K562 (cell line): ENCODE measurements around the gene SNX27. TPM values are rescaled to one million over a fixed set of nuclear protein-coding genes. Genes with fewer than 3 reads are reported as not detected.

Source experiments
- ATAC-seq: fragments of 200-7000 bp; cut with Tn5 transposase; 3 replicates; pipeline ENCODE4 v1.9.1; 2020; ENCODE audit warnings: moderate library complexity
- BruUV-seq: library from RNA; stranded (reverse); fragments of 400-500 nt; replicated peaks from 2 replicates; lab custom pipeline; 2021; lab: Mats Ljungman, UMichigan
- CTCF ChIA-PET: fragments of 300-600 bp; formaldehyde crosslinking; extraction: SDS; loops from one replicate; lab custom pipeline; 2021; ENCODE audit warnings: low intra/inter-chr PET ratio; lab: Yijun Ruan, JAX
- POLR2A ChIA-PET: fragments of 300-600, 350-650 bp; sonication (Branson Sonifier 250); formaldehyde crosslinking; extraction: SDS; loops from one replicate; lab custom pipeline; 2021; ENCODE audit warnings: antibody characterized with exemption, inconsistent platforms; lab: Yijun Ruan, JAX
- DNase-seq, 4 experiments: peaks; one replicate each; pipeline versions ENCODE4 v3.0.0 to v3.0.0-alpha.2; 2011 to 2018; ENCODE audit warnings: low spot score in 3 of 4, mixed read lengths in 3 of 4; ENCODE audit errors: extremely low read depth in 1 of 4
- FAIRE-seq: peaks from 2 replicates; lab custom pipeline; 2011; peaks lifted over from hg19 to GRCh38; lab: Jason Lieb, UNC
- H2AFZ ChIP-seq: 2 replicates; pipeline ENCODE4 v1.6.0; 2011; ENCODE audit warnings: low read depth, low read length, control low read depth, inconsistent platforms
- H3K27ac ChIP-seq: fragments of 200-600 bp; 3 replicates; pipeline ENCODE4 v1.8.0; 2011; ENCODE audit warnings: low read depth, mild to moderate bottlenecking, control low read depth, inconsistent platforms, low read length, moderate library complexity, mixed read lengths; ENCODE audit errors: extremely low read depth
- H3K27me3 ChIP-seq, 2 experiments: fragments of 300-600 bp in 1 of 2; 2 replicates in 1 of 2; 3 replicates in 1 of 2; pipeline versions ENCODE4 v1.6.0 to v1.8.0; 2011; ENCODE audit warnings: inconsistent platforms in 2 of 2, low read length in 2 of 2, mild to moderate bottlenecking in 1 of 2, mixed read lengths in 1 of 2, moderate library complexity in 1 of 2; ENCODE audit not compliant: control insufficient read depth in 2 of 2, insufficient read depth in 2 of 2
- H3K36me3 ChIP-seq: fragments of 300-600 bp; 3 replicates; pipeline ENCODE4 v1.8.0; 2011; ENCODE audit warnings: mild to moderate bottlenecking, low read length, inconsistent platforms; ENCODE audit not compliant: control insufficient read depth, insufficient read depth
- H3K4me1 ChIP-seq, 2 experiments: fragments of 200-600 bp in 1 of 2; replicated peaks in 1 of 2; 2 replicates in 1 of 2; 3 replicates in 1 of 2; pipeline versions ENCODE4 v1.5.1 to v1.8.0; 2011; ENCODE audit warnings: inconsistent platforms in 2 of 2, low read length in 2 of 2, mild to moderate bottlenecking in 1 of 2, mixed read lengths in 1 of 2, moderate library complexity in 1 of 2; ENCODE audit not compliant: control insufficient read depth in 2 of 2, insufficient read depth in 2 of 2
- H3K4me2 ChIP-seq: 2 replicates; pipeline ENCODE4 v1.6.1; 2011; ENCODE audit warnings: low read length, control low read depth, inconsistent platforms, mixed read lengths; ENCODE audit not compliant: insufficient read depth
- H3K4me3 ChIP-seq: fragments of 200-600 bp; sonication (generic), shearing (Covaris generic); 2 replicates; pipeline ENCODE4 v1.5.1; 2016; ENCODE audit warnings: control low read depth, inconsistent platforms
- H3K79me2 ChIP-seq: fragments of 200-600 bp; 3 replicates; pipeline ENCODE4 v1.8.0; 2011; ENCODE audit warnings: low read length, inconsistent platforms; ENCODE audit not compliant: control insufficient read depth, insufficient read depth
- H3K9ac ChIP-seq, 2 experiments: 2 replicates each; pipeline versions ENCODE4 v1.6.0 to v1.6.1; 2011; ENCODE audit warnings: low read depth in 2 of 2, low read length in 2 of 2, control low read depth in 1 of 2, inconsistent platforms in 1 of 2, mild to moderate bottlenecking in 1 of 2, mixed read lengths in 1 of 2; ENCODE audit not compliant: insufficient read depth in 1 of 2
- H3K9me1 ChIP-seq: one replicate; pipeline ENCODE4 v1.6.0; 2011; ENCODE audit warnings: inconsistent platforms, mild to moderate bottlenecking, low read length, moderate library complexity; ENCODE audit not compliant: control insufficient read depth, insufficient read depth
- H3K9me3 ChIP-seq: replicated peaks from 2 replicates; pipeline ENCODE4 v1.5.1; 2011; ENCODE audit warnings: low read depth, low read length, inconsistent platforms; ENCODE audit not compliant: control insufficient read depth, insufficient read depth
- H4K20me1 ChIP-seq: replicated peaks from 2 replicates; pipeline ENCODE4 v1.6.1; 2011; ENCODE audit warnings: low read length, inconsistent platforms, mixed read lengths; ENCODE audit not compliant: control insufficient read depth, insufficient read depth
- FOXK2 ChIP-seq, 2 experiments: fragments of 450-650 bp; IDR thresholded peaks in 1 of 2; conservative IDR thresholded peaks in 1 of 2; 2 replicates each; pipeline ENCODE4 v1.6.1; 2016; ENCODE audit warnings: low read depth in 2 of 2, mild to moderate bottlenecking in 1 of 2
- HDAC3 ChIP-seq: fragments of 450-650 bp; IDR thresholded peaks from 2 replicates; pipeline ENCODE4 v1.6.1; 2018; ENCODE audit warnings: borderline replicate concordance, mild to moderate bottlenecking, moderate library complexity; ENCODE audit not compliant: partially characterized antibody
- L3MBTL2 ChIP-seq: fragments of 450-650 bp; IDR thresholded peaks from 2 replicates; pipeline ENCODE4 v1.6.1; 2016; ENCODE audit warnings: mild to moderate bottlenecking, moderate library complexity
- MEIS2 ChIP-seq: fragments of 450-650 bp; IDR thresholded peaks from 2 replicates; pipeline ENCODE4 v1.6.1; 2014; ENCODE audit warnings: mild to moderate bottlenecking; ENCODE audit not compliant: partially characterized antibody
- PTTG1 ChIP-seq: fragments of 450-650 bp; IDR thresholded peaks from 2 replicates; pipeline ENCODE4 v1.6.1; 2016; ENCODE audit warnings: low read depth, mild to moderate bottlenecking, missing genetic modification characterization, missing compliant biosample characterization
- PYGO2 ChIP-seq: fragments of 450-650 bp; IDR thresholded peaks from 2 replicates; pipeline ENCODE4 v1.6.1; 2016; ENCODE audit warnings: mild to moderate bottlenecking, missing genetic modification characterization, moderate library complexity, missing compliant biosample characterization
- RBM17 ChIP-seq: fragments of 200-400 bp; formaldehyde crosslinking; IDR thresholded peaks from 2 replicates; pipeline ENCODE4 v1.6.1; 2017; ENCODE audit warnings: low read depth, mild to moderate bottlenecking, low read length, borderline replicate concordance
- USF1 ChIP-seq: sonication (generic); formaldehyde crosslinking; IDR thresholded peaks from 2 replicates; pipeline ENCODE4 v1.9.0; 2022; ENCODE audit warnings: mild to moderate bottlenecking, missing genetic modification reagents
- ZNF175 ChIP-seq: fragments of 200-800 bp; sonication (Bioruptor generic); IDR thresholded peaks from 2 replicates; pipeline ENCODE4 v1.6.1; 2016; ENCODE audit warnings: low read depth, mild to moderate bottlenecking, missing genetic modification characterization, missing compliant biosample characterization
- ZNF449 ChIP-seq: fragments of 250-450 bp; sonication (Bioruptor Pico); IDR thresholded peaks from 2 replicates; pipeline ENCODE4 v1.8.0; 2022; ENCODE audit warnings: moderate library complexity, mild to moderate bottlenecking, inconsistent platforms
- ZNF583 ChIP-seq: fragments of 250-450 bp; sonication (Bioruptor Pico); IDR thresholded peaks from 2 replicates; pipeline ENCODE4 v1.4.0; 2020
- ZNF778 ChIP-seq: fragments of 450-650 bp; formaldehyde crosslinking; IDR thresholded peaks from 2 replicates; pipeline ENCODE4 v1.4.0; 2020; ENCODE audit warnings: mild to moderate bottlenecking, moderate library complexity
- WGBS: fragments of 100-300 bp; shearing (Covaris generic); methylation state at CpG from one replicate; pipeline ENCODE4 v1.1.6; 2016; ENCODE audit warnings: low coverage, mixed read lengths; ENCODE audit not compliant: insufficient coverage; ENCODE audit errors: missing lambda C conversion rate; 5-methylcytosine and 5-hydroxymethylcytosine counted together
- in situ Hi-C: fragments of 300-500 bp; cut with MboI; formaldehyde crosslinking; loops from 4 replicates; pipeline ENCODE4 v1.15.0; 2018; ENCODE audit warnings: inconsistent platforms, mixed read lengths
- intact Hi-C: fragments of 100-400 bp; cut with micrococcal nuclease; formaldehyde crosslinking; loops from 2 replicates; pipeline ENCODE4 v1.14.2; 2022
- polyA plus RNA-seq, 8 experiments: library from polyadenylated mRNA; depleted of rRNA in 4 of 8; stranded (reverse) in 5 of 8; unstranded in 3 of 8; fragments of >200 nt; fragmentation: Nextera tagmentation in 2 of 8; fragmentation: Illumina TruSeq in 1 of 8; extraction: Ambion mirVana in 2 of 8; extraction: Trizol in 1 of 8; gene quantifications; 2 replicates each; pipeline versions ENCODE4 v1.2.1 to v1.2.3, GENCODE V29; 2011 to 2014; ENCODE audit warnings: inconsistent platforms in 1 of 8, missing spikeins in 1 of 8
- total RNA-seq, 7 experiments: library from RNA; depleted of rRNA in 6 of 7; stranded (reverse); fragments of >200 nt in 6 of 7; fragmentation: Illumina TruSeq in 2 of 7; extraction: Trizol in 2 of 7; gene quantifications; 2 replicates each; pipeline versions ENCODE4 v1.2.1 to v1.2.3, GENCODE V29; 2011 to 2021; ENCODE audit warnings: low replicate concordance in 1 of 7
- TF ChIP-seq, protein P1 (sequence below): sonication (generic); formaldehyde crosslinking; IDR thresholded peaks from 2 replicates; pipeline ENCODE4 v1.9.0; 2022; ENCODE audit warnings: mild to moderate bottlenecking, missing genetic modification reagents
- TF ChIP-seq, protein P2 (sequence below): fragments of 450-650 bp; conservative IDR thresholded peaks from 2 replicates; pipeline ENCODE4 v1.6.1; 2016; ENCODE audit warnings: missing genetic modification characterization, low read depth, mild to moderate bottlenecking, missing compliant biosample characterization, moderate library complexity
- TF ChIP-seq, protein P3 (sequence below): fragments of 450-650 bp; conservative IDR thresholded peaks from 2 replicates; pipeline ENCODE4 v1.6.1; 2016; ENCODE audit warnings: missing genetic modification characterization, low read depth, mild to moderate bottlenecking, control low read depth, missing compliant biosample characterization

The SNX27 gene
- total and polyA plus RNA-seq, 9 of the 15 experiments (the other 6 are each of a cell fraction or from before 2014, with no cell fraction given): 4.5 to 18.7 (median 10.1) TPM

DNA sequence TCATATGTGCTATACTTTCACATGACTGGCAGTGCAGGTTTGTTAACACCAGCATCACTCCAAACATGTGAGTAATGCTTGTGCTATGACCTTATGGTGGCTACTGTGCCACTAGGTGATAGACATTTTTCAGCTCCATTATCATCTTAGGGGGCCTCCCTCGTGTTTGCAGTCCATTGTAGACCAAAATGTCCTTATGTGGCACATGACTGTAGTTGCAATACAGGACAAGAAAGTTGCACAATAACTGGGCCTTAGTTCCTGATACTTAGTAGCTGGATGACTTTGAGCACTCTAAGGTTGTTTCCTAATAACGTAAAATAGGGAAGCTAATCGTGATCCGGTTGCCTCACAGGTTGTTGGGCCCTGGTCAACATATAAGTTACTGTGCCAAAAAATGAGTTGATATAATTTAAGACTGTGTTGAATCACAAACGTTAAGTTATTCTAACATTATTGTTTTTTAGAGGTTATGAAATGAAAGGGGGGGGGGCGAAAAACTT lies 511 bp upstream of the SNX27 start:
- Histone ChIP-seq H4K20me1 (peaks cover 7% of the 10 kb centered on the region; the same call in 1 of the 2 replicates), H3K9me1 (no peaks in the 10 kb centered on the region), H3K79me2 (peaks cover 22% of the 10 kb centered on the region), H3K9me3 (no peaks in the 10 kb centered on the region), H3K36me3 (peaks cover 5% of the 10 kb centered on the region; the same call in 1 of the 3 replicates), H3K4me3 (no peak overlapping the region), H2AFZ (peak overlapping the region; percentile 88), H3K27ac (peak overlapping the region; percentile 50), H3K9ac (peak overlapping the region in 1 of 2 experiments; percentile 82; a peak in 2 of 4 replicates), H3K4me1 (peaks cover 16 to 25% of the 10 kb centered on the region in 2 experiments; a peak in 4 of 5 replicates), H3K4me2 (peak overlapping the region; percentile 91), H3K27me3 (peaks cover 0 to 3% of the 10 kb centered on the region in 2 experiments; a peak in 1 of 5 replicates)
- no peak for FAIRE-seq
- WGBS: 9% methylated on average over 6 of the region's 6 CpGs
- no TSS peak for BruUV-seq
- CTCF ChIA-PET: no interaction called here
- ATAC-seq: no peak
- DNase-seq: peak in 2 of 4 experiments; percentile 19 to 26
- intact Hi-C loops: no loop called here
- POLR2A ChIA-PET: interaction anchor here (1.0 kb wide), 1 partner anchor 74 kb away, joined by 5 read pairs; no protein-coding TSS in a partner anchor
- in situ Hi-C loops: no loop called here
- TF ChIP-seq USF1: peak; percentile 32; the same call in 1 of the 2 replicates
- TF ChIP-seq PYGO2: 0 out of 2 replicates have a peak, but pooled peaks have one; percentile 18
- peak; percentile 51 for TF ChIP-seq HDAC3
- TF ChIP-seq MEIS2: no peak
- 0 out of 4 replicates have a peak, but pooled peaks of 1 of the 2 experiments have one; percentile 10 for TF ChIP-seq FOXK2 (conservative IDR thresholded peaks at IDR 0.05 in 1 of 2, IDR thresholded peaks at IDR 0.05 in 1 of 2; ENCODE audit: low read depth in 2 of 2)
- no peak for TF ChIP-seq ZNF778 (CRISPR knock-in tag)
- TF ChIP-seq ZNF583: peak; percentile 46; the same call in 1 of the 2 replicates
- peak; percentile 57 for TF ChIP-seq L3MBTL2
- TF ChIP-seq, protein P1, sequence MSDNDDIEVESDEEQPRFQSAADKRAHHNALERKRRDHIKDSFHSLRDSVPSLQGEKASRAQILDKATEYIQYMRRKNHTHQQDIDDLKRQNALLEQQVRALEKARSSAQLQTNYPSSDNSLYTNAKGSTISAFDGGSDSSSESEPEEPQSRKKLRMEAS (CRISPR knock-in tag): peak; percentile 17; the same call in 1 of the 2 replicates
- TF ChIP-seq PTTG1 (tag): 0 out of 2 replicates have a peak, but pooled peaks have one; percentile 54
- TF ChIP-seq, protein P2, sequence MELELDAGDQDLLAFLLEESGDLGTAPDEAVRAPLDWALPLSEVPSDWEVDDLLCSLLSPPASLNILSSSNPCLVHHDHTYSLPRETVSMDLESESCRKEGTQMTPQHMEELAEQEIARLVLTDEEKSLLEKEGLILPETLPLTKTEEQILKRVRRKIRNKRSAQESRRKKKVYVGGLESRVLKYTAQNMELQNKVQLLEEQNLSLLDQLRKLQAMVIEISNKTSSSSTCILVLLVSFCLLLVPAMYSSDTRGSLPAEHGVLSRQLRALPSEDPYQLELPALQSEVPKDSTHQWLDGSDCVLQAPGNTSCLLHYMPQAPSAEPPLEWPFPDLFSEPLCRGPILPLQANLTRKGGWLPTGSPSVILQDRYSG (tag): peak; percentile 64; the same call in 1 of the 2 replicates
- peak; percentile 35; the same call in 1 of the 2 replicates for TF ChIP-seq ZNF175
- TF ChIP-seq ZNF449 (CRISPR knock-in tag): 0 out of 2 replicates have a peak, but pooled peaks have one; percentile 12
- TF ChIP-seq, protein P3, sequence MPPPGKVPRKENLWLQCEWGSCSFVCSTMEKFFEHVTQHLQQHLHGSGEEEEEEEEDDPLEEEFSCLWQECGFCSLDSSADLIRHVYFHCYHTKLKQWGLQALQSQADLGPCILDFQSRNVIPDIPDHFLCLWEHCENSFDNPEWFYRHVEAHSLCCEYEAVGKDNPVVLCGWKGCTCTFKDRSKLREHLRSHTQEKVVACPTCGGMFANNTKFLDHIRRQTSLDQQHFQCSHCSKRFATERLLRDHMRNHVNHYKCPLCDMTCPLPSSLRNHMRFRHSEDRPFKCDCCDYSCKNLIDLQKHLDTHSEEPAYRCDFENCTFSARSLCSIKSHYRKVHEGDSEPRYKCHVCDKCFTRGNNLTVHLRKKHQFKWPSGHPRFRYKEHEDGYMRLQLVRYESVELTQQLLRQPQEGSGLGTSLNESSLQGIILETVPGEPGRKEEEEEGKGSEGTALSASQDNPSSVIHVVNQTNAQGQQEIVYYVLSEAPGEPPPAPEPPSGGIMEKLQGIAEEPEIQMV (tag): peak; percentile 33; the same call in 1 of the 2 replicates
- no peak for TF ChIP-seq RBM17
